B cell (primary cell): ENCODE results near the gene TMEM17. TPM values are rescaled to one million over a fixed set of nuclear protein-coding genes. Genes with fewer than 3 reads are reported as not detected.

Source experiments
- ATAC-seq: fragments of 200-7000 bp; cut with Tn5 transposase; one replicate; pipeline ENCODE4 v1.10.0; 2021; ENCODE audit warnings: low read depth, mild to moderate bottlenecking, moderate number of reproducible peaks, moderate library complexity
- CTCF ChIA-PET: fragments of 350-600 bp; sonication (Branson Sonifier 250); formaldehyde crosslinking; loops from one replicate; lab custom pipeline; 2021; ENCODE audit warnings: antibody characterized with exemption, inconsistent platforms; lab: Charles Lee
- POLR2A ChIA-PET: fragments of 350-600 bp; sonication (Branson Sonifier 250); formaldehyde crosslinking; loops from one replicate; lab custom pipeline; 2021; ENCODE audit warnings: antibody characterized with exemption; lab: Charles Lee
- DNase-seq: peaks from one replicate; pipeline ENCODE4 v3.0.0; 2013
- H2AFZ ChIP-seq: 2 replicates; pipeline ENCODE4 v1.6.1; 2012; ENCODE audit warnings: mild to moderate bottlenecking, low read depth, low read length; ENCODE audit not compliant: insufficient read depth, poor library complexity, severe bottlenecking
- H3K27ac ChIP-seq, 2 donors: 1 replicate in 1 of 2; 2 replicates in 1 of 2; pipeline ENCODE4 v1.5.1; 2012 to 2013; ENCODE audit warnings: low read length in 2 of 2, mild to moderate bottlenecking in 2 of 2, moderate library complexity in 1 of 2
- H3K27me3 ChIP-seq, 4 experiments: fragments of 200-600 bp in 1 of 4; sonication (generic) in 1 of 4; replicated peaks in 1 of 4; 1 replicate in 2 of 4; 2 replicates in 2 of 4; pipeline versions ENCODE4 v1.6.1 to v1.7.0; 2013 to 2016; ENCODE audit warnings: low read length in 3 of 4, mild to moderate bottlenecking in 2 of 4, mixed read lengths in 1 of 4, moderate library complexity in 1 of 4; ENCODE audit not compliant: insufficient read depth in 4 of 4, control insufficient read depth in 3 of 4; ENCODE audit errors: control extremely low read depth in 1 of 4
- H3K36me3 ChIP-seq, 2 experiments: replicated peaks in 1 of 2; 1 replicate in 1 of 2; 2 replicates in 1 of 2; pipeline versions ENCODE4 v1.6.1 to v1.7.1; 2013; ENCODE audit warnings: low read length in 1 of 2; ENCODE audit not compliant: insufficient read depth in 2 of 2, control insufficient read depth in 1 of 2; ENCODE audit errors: control extremely low read depth in 1 of 2, extremely low read depth in 1 of 2
- H3K4me1 ChIP-seq, 2 donors: fragments of 200-600 bp in 1 of 2; sonication (generic) in 1 of 2; 1 replicate in 1 of 2; 2 replicates in 1 of 2; pipeline versions ENCODE4 v1.5.1 to v1.6.1; 2013 to 2017; ENCODE audit warnings: low read length in 2 of 2; ENCODE audit not compliant: control insufficient read depth in 2 of 2, insufficient read depth in 2 of 2
- H3K4me2 ChIP-seq: replicated peaks from 2 replicates; pipeline ENCODE3; 2012; ENCODE audit warnings: mild to moderate bottlenecking, low read depth, low read length; ENCODE audit not compliant: poor library complexity, severe bottlenecking
- H3K4me3 ChIP-seq, 5 experiments: fragments of 200-600 bp in 1 of 5; sonication (generic) in 1 of 5; 1 replicate in 3 of 5; 2 replicates in 2 of 5; pipeline versions ENCODE4 v1.5.1 to v1.7.0; 2011 to 2016; ENCODE audit warnings: low read length in 4 of 5, mild to moderate bottlenecking in 4 of 5, low read depth in 2 of 5, control low read depth in 1 of 5, moderate library complexity in 1 of 5; ENCODE audit not compliant: insufficient read depth in 1 of 5; ENCODE audit errors: control extremely low read depth in 1 of 5, extremely low read depth in 1 of 5
- H3K79me2 ChIP-seq: fragments of 200-600 bp; sonication (generic); one replicate; pipeline ENCODE4 v1.6.0; 2016; ENCODE audit warnings: low read length; ENCODE audit not compliant: control insufficient read depth, insufficient read depth
- H3K9ac ChIP-seq: fragments of 200-600 bp; sonication (generic); 2 replicates; pipeline ENCODE4 v1.6.1; 2017; ENCODE audit warnings: mild to moderate bottlenecking, low read length, moderate library complexity
- H3K9me3 ChIP-seq, 3 donors: one replicate each; pipeline versions ENCODE4 v1.6.1 to v1.7.1; 2013; ENCODE audit warnings: low read length in 2 of 3; ENCODE audit not compliant: control insufficient read depth in 2 of 3, insufficient read depth in 1 of 3; ENCODE audit errors: control extremely low read depth in 1 of 3
- H4K20me1 ChIP-seq: 2 replicates; pipeline ENCODE4 v1.6.0; 2012; ENCODE audit warnings: mild to moderate bottlenecking, low read length; ENCODE audit not compliant: insufficient read depth, control insufficient read depth, poor library complexity, severe bottlenecking
- H3K27ac Mint-ChIP-seq: one replicate; pipeline ENCODE4 v1.8.0; 2021; ENCODE audit warnings: mixed read lengths
- H3K27me3 Mint-ChIP-seq: one replicate; pipeline ENCODE4 v1.8.0; 2021; ENCODE audit warnings: mixed read lengths
- H3K4me1 Mint-ChIP-seq: one replicate; pipeline ENCODE4 v1.8.0; 2021; ENCODE audit warnings: mixed read lengths
- H3K4me3 Mint-ChIP-seq: one replicate; pipeline ENCODE4 v1.8.0; 2021; ENCODE audit warnings: mixed read lengths
- H3K9me3 Mint-ChIP-seq: one replicate; pipeline ENCODE4 v1.8.0; 2022; ENCODE audit warnings: mixed read lengths; ENCODE audit not compliant: insufficient read depth
- EZH2 ChIP-seq: IDR thresholded peaks from 2 replicates; pipeline ENCODE4 v1.6.1; 2012; ENCODE audit warnings: borderline replicate concordance, low read depth, mild to moderate bottlenecking, moderate library complexity, low read length; ENCODE audit not compliant: insufficient read depth, poor library complexity, severe bottlenecking
- whole genome bisulfite sequencing: methylation state at CpG from one replicate; pipeline ENCODE4 v1.1.5; 2013; ENCODE audit warnings: missing lambda C conversion rate; ENCODE audit not compliant: insufficient coverage; 5-methylcytosine and 5-hydroxymethylcytosine counted together
- intact Hi-C: fragments of 100-400 bp; cut with micrococcal nuclease; formaldehyde crosslinking; loops from one replicate; pipeline ENCODE4 v1.10.0; 2022
- polyA plus RNA-seq: library from polyadenylated mRNA; depleted of rRNA; stranded (reverse); fragments of >200 nt; gene quantifications from 2 replicates; pipeline ENCODE4 v1.2.3, GENCODE V29; 2012
- total RNA-seq, 2 donors: library from RNA; stranded (reverse); fragments of 120-200 nt in 1 of 2; gene quantifications; 1 replicate in 1 of 2; 2 replicates in 1 of 2; pipeline versions ENCODE4 v1.2.3 to v1.2.4, GENCODE V29; 2013 to 2022
- TF ChIP-seq, protein P1 (sequence below): fragments of 200-600 bp; IDR thresholded peaks from one replicate; pipeline ENCODE4 v1.8.0; 2022; ENCODE audit warnings: antibody characterized with exemption, mild to moderate bottlenecking

Gene TMEM17
- total and polyA plus RNA-seq, 2 donors (not counting 1 experiment from before 2014, with no cell fraction given) = not detected

DNA sequence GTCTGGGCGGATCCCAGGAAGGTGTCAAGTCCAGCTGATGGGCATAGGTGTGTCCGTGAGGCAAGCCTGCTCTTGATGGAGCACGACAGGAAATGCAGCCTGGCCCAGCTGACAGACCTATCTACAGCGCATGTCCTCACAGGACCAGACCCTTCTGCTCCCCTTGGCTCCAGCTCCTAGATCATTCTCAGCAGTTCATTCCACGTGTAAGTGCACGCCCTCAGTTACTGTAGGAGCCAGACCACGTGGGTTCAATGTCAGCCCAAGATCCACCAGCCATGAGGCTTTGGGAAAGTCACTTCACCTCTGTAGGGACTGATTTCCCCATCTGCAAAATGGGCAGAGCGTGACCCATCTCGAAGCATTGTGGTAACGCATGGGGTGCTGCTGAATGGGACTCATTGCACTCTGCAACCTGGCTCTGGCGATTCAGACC lies 47.8 kb downstream of the TMEM17 start:
- intact Hi-C loops = loop anchor here (5.0 kb wide), 1 partner anchor 1029 kb away; no protein-coding TSS in a partner anchor
- H3K9ac ChIP-seq = no peak overlapping the region
- no peaks in the 10 kb centered on the region for H4K20me1 ChIP-seq
- H3K4me2 ChIP-seq = no peak overlapping the region
- Mint-ChIP-seq H3K4me3 (no peak overlapping the region), H3K27me3 (peaks cover 8% of the 10 kb centered on the region), H3K9me3 (no peaks in the 10 kb centered on the region), H3K4me1 (peaks cover 5% of the 10 kb centered on the region), H3K27ac (no peak overlapping the region)
- H3K9me3 ChIP-seq = no peaks in the 10 kb centered on the region
- H3K4me3 ChIP-seq = no peak overlapping the region
- ChIA-PET CTCF (interaction anchor here (0.8 to 14.5 kb wide), 11 partner anchors 11 to 1403 kb away, joined by 3 to 314 read pairs (median 5); no protein-coding TSS in a partner anchor), POLR2A (no interaction called here)
- no peak overlapping the region for H2AFZ ChIP-seq
- ATAC-seq (no peak), DNase-seq (no peak)
- no peak overlapping the region for H3K27ac ChIP-seq
- peaks cover 0 to 12% (median 7%) of the 10 kb centered on the region in 4 experiments for H3K27me3 ChIP-seq
- WGBS = 96% methylated on average over 11 of the region's 11 CpGs
- no peak for TF ChIP-seq EZH2
- TF ChIP-seq, protein P1, sequence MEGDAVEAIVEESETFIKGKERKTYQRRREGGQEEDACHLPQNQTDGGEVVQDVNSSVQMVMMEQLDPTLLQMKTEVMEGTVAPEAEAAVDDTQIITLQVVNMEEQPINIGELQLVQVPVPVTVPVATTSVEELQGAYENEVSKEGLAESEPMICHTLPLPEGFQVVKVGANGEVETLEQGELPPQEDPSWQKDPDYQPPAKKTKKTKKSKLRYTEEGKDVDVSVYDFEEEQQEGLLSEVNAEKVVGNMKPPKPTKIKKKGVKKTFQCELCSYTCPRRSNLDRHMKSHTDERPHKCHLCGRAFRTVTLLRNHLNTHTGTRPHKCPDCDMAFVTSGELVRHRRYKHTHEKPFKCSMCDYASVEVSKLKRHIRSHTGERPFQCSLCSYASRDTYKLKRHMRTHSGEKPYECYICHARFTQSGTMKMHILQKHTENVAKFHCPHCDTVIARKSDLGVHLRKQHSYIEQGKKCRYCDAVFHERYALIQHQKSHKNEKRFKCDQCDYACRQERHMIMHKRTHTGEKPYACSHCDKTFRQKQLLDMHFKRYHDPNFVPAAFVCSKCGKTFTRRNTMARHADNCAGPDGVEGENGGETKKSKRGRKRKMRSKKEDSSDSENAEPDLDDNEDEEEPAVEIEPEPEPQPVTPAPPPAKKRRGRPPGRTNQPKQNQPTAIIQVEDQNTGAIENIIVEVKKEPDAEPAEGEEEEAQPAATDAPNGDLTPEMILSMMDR = no peak
- H3K36me3 ChIP-seq = no peaks in the 10 kb centered on the region
- H3K4me1 ChIP-seq = peaks cover 9% of the 10 kb centered on the region in 2 donors
- H3K79me2 ChIP-seq = no peaks in the 10 kb centered on the region

DNA sequence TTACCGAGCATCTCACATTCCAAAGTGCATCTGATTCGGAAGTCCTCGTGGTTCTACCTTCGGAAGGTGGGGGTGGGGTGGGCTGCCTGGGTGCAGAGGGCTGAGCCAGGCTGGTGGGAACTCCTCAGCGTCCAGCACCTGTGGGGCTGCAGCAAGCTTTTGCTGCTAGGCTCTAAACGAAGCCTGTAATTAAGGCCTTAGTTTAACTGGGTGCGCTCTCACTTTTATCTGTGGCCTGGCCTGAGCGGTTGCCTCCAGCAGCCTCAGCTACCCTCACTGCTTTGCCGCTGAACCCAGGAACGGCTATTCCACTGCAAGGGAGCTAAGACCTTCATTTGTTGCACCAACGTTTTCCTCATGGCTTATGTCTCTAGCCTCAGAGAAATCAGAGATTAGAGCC lies 48.4 kb downstream of the TMEM17 start:
- peak overlapping the region; percentile 76 for H3K4me3 Mint-ChIP-seq
- ChIA-PET CTCF (interaction anchor here (0.7 to 14.5 kb wide), 20 partner anchors 9 to 1403 kb away, joined by 3 to 314 read pairs (median 4); no protein-coding TSS in a partner anchor), POLR2A (no interaction called here)
- no peak overlapping the region for H3K27ac Mint-ChIP-seq
- peak overlapping the region; percentile 74 for H3K9ac ChIP-seq
- intact Hi-C loops = loop anchor here (5.0 kb wide), 1 partner anchor 1030 kb away; no protein-coding TSS in a partner anchor
- peak overlapping the region; percentile 98 for H2AFZ ChIP-seq
- H3K79me2 ChIP-seq = no peaks in the 10 kb centered on the region
- no peaks in the 10 kb centered on the region for H3K9me3 ChIP-seq
- H3K4me2 ChIP-seq = peak overlapping the region; percentile 98
- peaks cover 9% of the 10 kb centered on the region in 2 donors for H3K4me1 ChIP-seq
- H4K20me1 ChIP-seq = no peaks in the 10 kb centered on the region
- H3K27me3 Mint-ChIP-seq = peaks cover 8% of the 10 kb centered on the region
- DNase-seq = no peak
- H3K4me3 ChIP-seq = peak overlapping the region in 3 of 5 experiments; percentile 51 to 62 (median 55)
- no peaks in the 10 kb centered on the region for H3K36me3 ChIP-seq
- WGBS = 93% methylated on average over 7 of the region's 11 CpGs
- H3K9me3 Mint-ChIP-seq = no peaks in the 10 kb centered on the region
- H3K27ac ChIP-seq = no peak overlapping the region
- peaks cover 0 to 12% (median 7%) of the 10 kb centered on the region in 4 experiments for H3K27me3 ChIP-seq
- TF ChIP-seq, protein P1 = no peak
- TF ChIP-seq EZH2 = no peak
- no peak for ATAC-seq
- peaks cover 5% of the 10 kb centered on the region for H3K4me1 Mint-ChIP-seq
